Measurements from ENCODE around the gene AK3.

The AK3 gene

GRCh38 chr9:4700091-4700490, 40.9 kb downstream of the AK3 start:
- Mint-ChIP-seq H3K4me3 (no peak overlapping the region), H3K27me3 (no peaks in the 10 kb centered on the region), H3K36me3 (peaks cover 12% of the 10 kb centered on the region), H3K4me1 (peaks cover 41% of the 10 kb centered on the region), H3K27ac (no peak overlapping the region), H3K9me3 (no peaks in the 10 kb centered on the region)

- H3K27ac Mint-ChIP-seq = no peak overlapping the region
- H3K36me3 Mint-ChIP-seq = peaks cover 13% of the 10 kb centered on the region
- no peak overlapping the region for H3K4me3 Mint-ChIP-seq
- peaks cover 52% of the 10 kb centered on the region for H3K4me1 Mint-ChIP-seq
- H3K9me3 Mint-ChIP-seq = no peaks in the 10 kb centered on the region
- no peaks in the 10 kb centered on the region for H3K27me3 Mint-ChIP-seq
Observed at GRCh38 chr9:4691795-4692194, 49.2 kb downstream of the AK3 start.

- Mint-ChIP-seq H3K9me3 (no peaks in the 10 kb centered on the region), H3K27me3 (no peaks in the 10 kb centered on the region), H3K4me3 (peak overlapping the region; percentile 62), H3K4me1 (peaks cover 57% of the 10 kb centered on the region), H3K36me3 (peaks cover 18% of the 10 kb centered on the region), H3K27ac (peak overlapping the region; percentile 92)
Observed at GRCh38 chr9:4690144-4690543, 50.9 kb downstream of the AK3 start.

GRCh38 chr9:4689687-4690104, 51.3 kb downstream of the AK3 start:
- Mint-ChIP-seq H3K9me3 (no peaks in the 10 kb centered on the region), H3K27ac (peak overlapping the region; percentile 92), H3K27me3 (no peaks in the 10 kb centered on the region), H3K36me3 (peaks cover 20% of the 10 kb centered on the region), H3K4me1 (peaks cover 61% of the 10 kb centered on the region), H3K4me3 (peak overlapping the region; percentile 62)

- Mint-ChIP-seq H3K27me3 (no peaks in the 10 kb centered on the region), H3K4me3 (peak overlapping the region; percentile 17), H3K9me3 (no peaks in the 10 kb centered on the region), H3K4me1 (peaks cover 64% of the 10 kb centered on the region), H3K36me3 (peaks cover 18% of the 10 kb centered on the region), H3K27ac (no peak overlapping the region)
Observed at GRCh38 chr9:4689021-4689420, 52.0 kb downstream of the AK3 start.

GRCh38 chr9:4686584-4686983, 54.4 kb downstream of the AK3 start:
- H3K27me3 Mint-ChIP-seq = no peaks in the 10 kb centered on the region
- no peaks in the 10 kb centered on the region for H3K9me3 Mint-ChIP-seq
- no peak overlapping the region for H3K27ac Mint-ChIP-seq
- peaks cover 22% of the 10 kb centered on the region for H3K36me3 Mint-ChIP-seq
- peaks cover 61% of the 10 kb centered on the region for H3K4me1 Mint-ChIP-seq
- no peak overlapping the region for H3K4me3 Mint-ChIP-seq

GRCh38 chr9:4686112-4686511, 54.9 kb downstream of the AK3 start:
- H3K4me3 Mint-ChIP-seq = no peak overlapping the region
- peaks cover 22% of the 10 kb centered on the region for H3K36me3 Mint-ChIP-seq
- peaks cover 56% of the 10 kb centered on the region for H3K4me1 Mint-ChIP-seq
- no peak overlapping the region for H3K27ac Mint-ChIP-seq
- H3K9me3 Mint-ChIP-seq = no peaks in the 10 kb centered on the region
- H3K27me3 Mint-ChIP-seq = no peaks in the 10 kb centered on the region

- Mint-ChIP-seq H3K4me1 (peaks cover 43% of the 10 kb centered on the region), H3K4me3 (no peak overlapping the region), H3K9me3 (no peaks in the 10 kb centered on the region), H3K36me3 (peaks cover 17% of the 10 kb centered on the region), H3K27ac (no peak overlapping the region), H3K27me3 (no peaks in the 10 kb centered on the region)
Observed at GRCh38 chr9:4684820-4685219, 56.2 kb downstream of the AK3 start.

- H3K27ac Mint-ChIP-seq = no peak overlapping the region
- H3K9me3 Mint-ChIP-seq = no peaks in the 10 kb centered on the region
- H3K4me3 Mint-ChIP-seq = no peak overlapping the region
- H3K27me3 Mint-ChIP-seq = no peaks in the 10 kb centered on the region
- peaks cover 24% of the 10 kb centered on the region for H3K4me1 Mint-ChIP-seq
- H3K36me3 Mint-ChIP-seq = peaks cover 14% of the 10 kb centered on the region
Observed at GRCh38 chr9:4680750-4681149, 60.3 kb downstream of the AK3 start.

- Mint-ChIP-seq H3K9me3 (no peaks in the 10 kb centered on the region), H3K4me1 (peaks cover 18% of the 10 kb centered on the region), H3K27ac (no peak overlapping the region), H3K27me3 (no peaks in the 10 kb centered on the region), H3K4me3 (no peak overlapping the region), H3K36me3 (peaks cover 13% of the 10 kb centered on the region)
Observed at GRCh38 chr9:4680173-4680525, 60.9 kb downstream of the AK3 start.

- no peak within 1 kb of the TSS for H3K4me3 Mint-ChIP-seq
- H3K27ac Mint-ChIP-seq = no peak within 1 kb of the TSS
- H3K4me1 Mint-ChIP-seq = peaks cover 12% of the 10 kb centered on the region
- H3K36me3 Mint-ChIP-seq = peaks cover 10% of the 10 kb centered on the region
- no peaks in the 10 kb centered on the region for H3K9me3 Mint-ChIP-seq
- H3K27me3 Mint-ChIP-seq = no peaks in the 10 kb centered on the region
Observed at GRCh38 chr9:4679268-4680172, 61.5 kb downstream of the AK3 start, which contains the start of gene CDC37L1. TSS of gene CDC37L1 (plus strand) at chr9:4679569. CDS start at chr9:4679768, 199 bp downstream.

- Mint-ChIP-seq H3K36me3 (peaks cover 10% of the 10 kb centered on the region), H3K27ac (no peak overlapping the region), H3K4me1 (peaks cover 8% of the 10 kb centered on the region), H3K4me3 (no peak overlapping the region), H3K9me3 (no peaks in the 10 kb centered on the region), H3K27me3 (no peaks in the 10 kb centered on the region)
Observed at GRCh38 chr9:4678679-4679267, 62.2 kb downstream of the AK3 start.

GRCh38 chr9:4677392-4677791, 63.6 kb downstream of the AK3 start:
- no peaks in the 10 kb centered on the region for H3K9me3 Mint-ChIP-seq
- H3K27ac Mint-ChIP-seq = no peak overlapping the region
- H3K4me3 Mint-ChIP-seq = no peak overlapping the region
- H3K4me1 Mint-ChIP-seq = no peaks in the 10 kb centered on the region
- H3K27me3 Mint-ChIP-seq = no peaks in the 10 kb centered on the region
- H3K36me3 Mint-ChIP-seq = peaks cover 4% of the 10 kb centered on the region

- peaks cover 3% of the 10 kb centered on the region for H3K36me3 Mint-ChIP-seq
- no peaks in the 10 kb centered on the region for H3K27me3 Mint-ChIP-seq
- no peak overlapping the region for H3K4me3 Mint-ChIP-seq
- peaks cover 5% of the 10 kb centered on the region for H3K4me1 Mint-ChIP-seq
- no peak overlapping the region for H3K27ac Mint-ChIP-seq
- H3K9me3 Mint-ChIP-seq = no peaks in the 10 kb centered on the region
Observed at GRCh38 chr9:4674783-4675182, 66.2 kb downstream of the AK3 start.

GRCh38 chr9:4671737-4672136, 69.3 kb downstream of the AK3 start:
- Mint-ChIP-seq H3K9me3 (no peaks in the 10 kb centered on the region), H3K4me3 (no peak overlapping the region), H3K4me1 (peaks cover 27% of the 10 kb centered on the region), H3K27ac (no peak overlapping the region), H3K27me3 (no peaks in the 10 kb centered on the region), H3K36me3 (peaks cover 3% of the 10 kb centered on the region)

GRCh38 chr9:4670591-4670990, 70.4 kb downstream of the AK3 start:
- Mint-ChIP-seq H3K4me1 (peaks cover 38% of the 10 kb centered on the region), H3K27me3 (no peaks in the 10 kb centered on the region), H3K9me3 (no peaks in the 10 kb centered on the region), H3K27ac (peak overlapping the region; percentile 55), H3K36me3 (peaks cover under 1% of the 10 kb centered on the region), H3K4me3 (no peak overlapping the region)

All from activated naive CD4-positive, alpha-beta T cell treated with anti-CD3 and anti-CD28 coated beads, Interleukin-2, amount 50 U/mL, for 24 hours (primary cell).